GM21723 (cell line): ENCODE measurements around the gene ZNF81.
"Not testable (repeated sequence)": the region's sequence is repeated elsewhere in the genome, so short reads cannot be mapped to it uniquely, and the experiment has no call there.

Experiments used
- ATAC-seq: cut with Tn5 transposase; IDR thresholded peaks from one replicate; pipeline ENCODE4 v1.9.1; 2021; ENCODE audit warnings: mild to moderate bottlenecking, moderate library complexity; ENCODE audit not compliant: unreplicated experiment

Gene ZNF81

GRCh38 chrX:47927212-47927611, 90.5 kb downstream of the ZNF81 start:
- ATAC-seq: no peak

GRCh38 chrX:47931970-47932369, 95.3 kb downstream of the ZNF81 start:
- ATAC-seq: not testable (repeated sequence)

GRCh38 chrX:47933946-47934345, 97.2 kb downstream of the ZNF81 start:
- ATAC-seq: no peak

GRCh38 chrX:47936224-47936939, 99.7 kb downstream of the ZNF81 start:
- ATAC-seq: no peak

- ATAC-seq: no peak
Measured at GRCh38 chrX:47936940-47937317, 100.2 kb downstream of the ZNF81 start.

- ATAC-seq: no peak
Measured at GRCh38 chrX:47940448-47940847, 103.7 kb downstream of the ZNF81 start.

- ATAC-seq: no peak
Measured at GRCh38 chrX:47941423-47941822, 104.7 kb downstream of the ZNF81 start.

- ATAC-seq: not testable (repeated sequence)
Measured at GRCh38 chrX:47955295-47955694, 118.6 kb downstream of the ZNF81 start.

GRCh38 chrX:47956016-47956415, 119.3 kb downstream of the ZNF81 start:
- ATAC-seq: no peak

GRCh38 chrX:47958206-47958605, 121.5 kb downstream of the ZNF81 start:
- ATAC-seq: not testable (repeated sequence)

GRCh38 chrX:47958761-47959342, 122.2 kb downstream of the ZNF81 start:
- no peak for ATAC-seq

- ATAC-seq: no peak
Measured at GRCh38 chrX:47960406-47960805, 123.7 kb downstream of the ZNF81 start.

GRCh38 chrX:47961830-47962229, 125.1 kb downstream of the ZNF81 start:
- ATAC-seq: not testable (repeated sequence)

- ATAC-seq: not testable (repeated sequence)
Measured at GRCh38 chrX:47965526-47965925, 128.8 kb downstream of the ZNF81 start.
